HG02678 (cell line): Measurements from ENCODE around the gene LZTS3.
"Not testable (repeated sequence)": the region's sequence is repeated elsewhere in the genome, so short reads cannot be mapped to it uniquely, and the experiment has no call there.

Experiments
- ATAC-seq: cut with Tn5 transposase; IDR thresholded peaks from one replicate; pipeline ENCODE4 v1.9.1; 2021; ENCODE audit warnings: mild to moderate bottlenecking, moderate library complexity; ENCODE audit not compliant: unreplicated experiment

The LZTS3 gene

GRCh38 chr20:3172933-3173609 is at the start of gene LZTS3:
Gene LZTS3 (minus strand): TSS chr20:3173549. CDS start chr20:3167163, 6,386 bp downstream.
- peak; percentile 38 for ATAC-seq

- ATAC-seq = no peak
These were observed 48.3 kb upstream of the LZTS3 start for GRCh38 chr20:3221398-3222226.

- no peak for ATAC-seq
These were observed 45.1 kb upstream of the LZTS3 start for GRCh38 chr20:3218307-3218988.

GRCh38 chr20:3215359-3215917 is 42.1 kb upstream of the LZTS3 start:
- not testable (repeated sequence) for ATAC-seq

GRCh38 chr20:3213226-3213625 is 39.9 kb upstream of the LZTS3 start:
- ATAC-seq = no peak

GRCh38 chr20:3210346-3210745 is 37.0 kb upstream of the LZTS3 start:
- ATAC-seq = no peak

- ATAC-seq = peak; percentile 20
These were observed 36.6 kb upstream of the LZTS3 start for GRCh38 chr20:3209946-3210317.

- ATAC-seq = peak; percentile 48
These were observed 36.1 kb upstream of the LZTS3 start, which contains the start of gene ITPA for GRCh38 chr20:3209257-3209945. Gene ITPA (plus strand): TSS chr20:3209498. CDS start chr20:3209552, 54 bp downstream.

- peak; percentile 3 for ATAC-seq
These were observed 35.5 kb upstream of the LZTS3 start for GRCh38 chr20:3208786-3209256.

GRCh38 chr20:3204124-3204794 is 30.9 kb upstream of the LZTS3 start, which contains the start of gene DDRGK1:
Gene DDRGK1 (minus strand): TSS chr20:3204682. CDS start chr20:3204627, 55 bp downstream.
- peak; percentile 72 for ATAC-seq

- ATAC-seq = peak; percentile 4
These were observed 30.2 kb upstream of the LZTS3 start for GRCh38 chr20:3203315-3204123.

GRCh38 chr20:3202965-3203314 is 29.6 kb upstream of the LZTS3 start:
- ATAC-seq = no peak

GRCh38 chr20:3199976-3200755 is 26.8 kb upstream of the LZTS3 start:
- ATAC-seq = no peak

GRCh38 chr20:3199206-3199605 is 25.9 kb upstream of the LZTS3 start:
- no peak for ATAC-seq

GRCh38 chr20:3195590-3196237 is 22.4 kb upstream of the LZTS3 start:
- no peak for ATAC-seq

GRCh38 chr20:3194617-3195280 is 21.4 kb upstream of the LZTS3 start:
- no peak for ATAC-seq
